Spinal cord (tissue), 10 donors: ENCODE data around the gene PTEN. TPM values are rescaled to one million over a fixed set of nuclear protein-coding genes. Genes with fewer than 3 reads are reported as not detected.
"Not testable (repeated sequence)": the region's sequence is repeated elsewhere in the genome, so short reads cannot be mapped to it uniquely, and the experiment has no call there.

Experiments
- DNase-seq, 6 donors: peaks; one replicate each; pipeline versions ENCODE4 v3.0.0 to v3.0.0-alpha.2; 2013 to 2015; ENCODE audit warnings: low spot score in 6 of 6, low read depth in 4 of 6
- H3K27ac ChIP-seq: one replicate; pipeline ENCODE4 v1.5.1; 2013; ENCODE audit warnings: low read depth, low read length, control low read depth
- H3K27me3 ChIP-seq: one replicate; pipeline ENCODE4 v1.6.1; 2013; ENCODE audit warnings: low read length; ENCODE audit not compliant: control insufficient read depth, insufficient read depth
- H3K36me3 ChIP-seq: one replicate; pipeline ENCODE4 v1.6.1; 2013; ENCODE audit warnings: low read length; ENCODE audit not compliant: control insufficient read depth, insufficient read depth
- H3K4me1 ChIP-seq: one replicate; pipeline ENCODE4 v1.6.1; 2013; ENCODE audit warnings: low read length; ENCODE audit not compliant: control insufficient read depth, insufficient read depth
- H3K4me3 ChIP-seq: one replicate; pipeline ENCODE4 v1.5.1; 2013; ENCODE audit warnings: low read depth, low read length, control low read depth
- H3K9me3 ChIP-seq: one replicate; pipeline ENCODE4 v1.6.1; 2013; ENCODE audit warnings: low read length; ENCODE audit not compliant: control insufficient read depth, insufficient read depth
- WGBS: methylation state at CpG from one replicate; pipeline ENCODE4 v1.1.5; 2013; ENCODE audit warnings: missing lambda C conversion rate; ENCODE audit not compliant: insufficient coverage; 5-methylcytosine and 5-hydroxymethylcytosine counted together
- polyA plus RNA-seq, 2 donors: library from polyadenylated mRNA; unstranded; fragments of 120-200 nt; gene quantifications; one replicate each; pipeline ENCODE4 v1.2.1, GENCODE V29; 2013; ENCODE audit not compliant: insufficient read length in 2 of 2
- total RNA-seq, 2 donors: library from RNA; depleted of rRNA in 1 of 2; stranded (reverse); fragments of 120-200 nt in 1 of 2; fragments of >200 nt in 1 of 2; gene quantifications; one replicate each; pipeline versions ENCODE4 v1.2.3 to v1.2.4, GENCODE V29; 2013 to 2014
- donor health status: healthy.

PTEN gene
- total and polyA plus RNA-seq, 4 donors: 64.4 to 217 (median 127) TPM

DNA sequence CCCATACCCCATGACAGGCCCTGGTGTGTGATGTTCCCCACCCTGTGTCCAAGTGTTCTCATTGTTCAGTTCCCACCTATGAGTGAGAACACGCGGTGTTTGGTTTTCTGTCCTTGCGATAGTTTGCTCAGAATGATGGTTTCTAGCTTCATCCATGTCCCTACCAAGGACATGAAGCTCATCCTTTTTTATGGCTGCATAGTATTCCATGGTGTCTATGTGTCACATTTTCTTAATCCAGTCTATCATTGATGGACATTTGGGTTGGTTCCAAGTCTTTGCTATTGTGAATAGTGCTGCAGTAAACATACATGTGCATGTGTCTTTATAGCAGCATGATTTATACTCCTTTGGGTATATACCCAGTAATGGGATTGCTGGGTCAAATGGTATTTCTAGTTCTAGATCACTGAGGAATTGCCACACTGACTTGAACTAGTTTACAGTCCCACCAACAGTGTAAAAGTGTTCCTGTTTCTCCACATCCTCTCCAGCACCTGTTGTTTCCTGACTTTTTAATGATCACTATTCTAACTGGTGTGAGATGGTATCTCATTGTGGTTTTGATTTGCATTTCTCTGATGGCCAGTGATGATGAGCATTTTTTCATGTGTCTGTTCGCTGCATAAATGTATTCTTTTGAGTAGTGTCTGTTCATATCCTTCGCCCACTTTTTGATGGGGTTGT, 18.1 kb downstream of the PTEN start:
- WGBS: 100% methylated on average over 2 of the region's 5 CpGs
- H3K27ac ChIP-seq, H3K9me3 ChIP-seq, H3K27me3 ChIP-seq, H3K4me1 ChIP-seq, H3K4me3 ChIP-seq, H3K36me3 ChIP-seq, DNase-seq: not testable (repeated sequence)

DNA sequence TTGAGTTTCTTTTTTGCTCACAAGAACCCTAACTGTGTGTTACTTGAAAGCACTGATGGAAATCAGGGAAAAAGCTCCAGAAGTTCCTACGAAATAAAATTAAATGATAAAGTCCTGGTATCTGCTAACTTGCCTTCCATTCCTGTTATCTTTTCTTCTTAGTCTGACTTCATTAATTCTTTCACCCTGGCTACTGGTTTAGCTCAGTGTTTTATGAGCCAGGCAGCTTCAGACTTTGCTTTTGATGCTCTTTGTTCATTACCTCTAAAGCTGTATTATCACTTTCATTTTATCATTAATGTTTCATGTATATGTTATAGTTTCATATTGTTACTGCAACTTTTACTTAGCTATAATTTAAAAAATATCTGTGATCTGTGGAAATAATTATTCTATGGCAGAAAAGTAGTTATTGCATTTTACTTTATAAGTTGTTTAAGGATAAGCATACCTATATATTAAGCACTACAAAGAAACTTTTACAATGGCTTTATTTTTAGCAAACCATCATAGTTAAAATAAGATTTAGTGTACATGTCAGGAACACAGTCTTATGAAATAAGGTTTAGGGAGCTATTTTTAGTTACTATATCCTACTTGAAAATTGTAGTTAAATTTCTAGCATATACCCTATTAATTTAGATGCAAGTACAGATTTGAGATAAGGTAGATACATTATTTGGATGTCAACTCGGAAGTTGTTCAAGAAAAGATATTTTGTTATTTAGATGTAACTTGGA, 19.3 kb downstream of the PTEN start:
- Histone ChIP-seq H3K27me3 (no peaks in the 10 kb centered on the region), H3K27ac (no peak overlapping the region), H3K4me3 (no peak overlapping the region), H3K9me3 (no peaks in the 10 kb centered on the region), H3K36me3 (peaks cover 2% of the 10 kb centered on the region), H3K4me1 (no peaks in the 10 kb centered on the region)
- 100% methylated on average over 1 of the region's 2 CpGs for WGBS
- no peak for DNase-seq

DNA sequence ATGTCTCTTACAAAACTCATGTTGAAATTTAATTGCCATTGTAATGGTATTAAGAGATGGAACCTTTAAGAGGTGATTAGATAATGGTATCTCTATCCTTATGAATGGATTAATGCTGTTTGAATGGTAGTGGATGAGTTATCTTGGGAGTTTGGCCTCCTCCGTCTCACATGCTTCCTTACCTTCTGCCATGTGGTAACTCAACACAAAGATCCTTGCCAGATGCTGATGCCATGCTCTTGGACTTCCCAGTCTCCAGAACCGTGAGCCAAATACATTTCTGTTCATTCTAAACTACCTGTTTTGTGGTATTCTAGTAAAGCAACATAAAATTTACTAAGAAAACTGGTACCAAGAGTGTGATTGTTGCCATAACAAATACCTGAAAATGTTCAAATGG, 23.2 kb downstream of the PTEN start:
- no peaks in the 10 kb centered on the region for H3K27me3 ChIP-seq
- WGBS: no CpG with 5 or more reads among the region's 2 CpGs
- no peak overlapping the region for H3K27ac ChIP-seq
- peaks cover 6% of the 10 kb centered on the region for H3K36me3 ChIP-seq
- DNase-seq: no peak
- no peaks in the 10 kb centered on the region for H3K4me1 ChIP-seq
- H3K9me3 ChIP-seq: no peaks in the 10 kb centered on the region
- no peak overlapping the region for H3K4me3 ChIP-seq

DNA sequence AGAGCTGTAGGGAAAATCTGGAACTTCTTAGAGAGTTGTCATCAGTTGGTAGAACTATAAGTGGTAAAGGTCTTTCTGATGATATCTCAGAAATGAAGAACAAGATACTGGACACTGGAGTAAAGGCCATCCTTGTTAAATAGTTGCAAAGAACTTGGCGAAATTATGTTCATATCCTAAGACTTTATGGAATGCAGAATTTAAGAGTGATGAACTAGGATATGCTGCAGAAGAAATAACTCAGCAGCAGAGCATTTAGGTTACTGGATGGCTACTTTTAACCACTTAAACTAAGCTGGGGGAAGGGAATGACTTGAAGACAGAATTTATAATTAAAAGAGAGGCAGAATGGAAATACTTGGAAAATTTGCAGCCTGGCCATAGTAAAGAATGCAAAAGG, 23.7 kb downstream of the PTEN start:
- H3K4me3 ChIP-seq: no peak overlapping the region
- H3K9me3 ChIP-seq: no peaks in the 10 kb centered on the region
- H3K36me3 ChIP-seq: peaks cover 6% of the 10 kb centered on the region
- H3K27ac ChIP-seq: no peak overlapping the region
- 100% methylated on average over 1 of the region's 1 CpG for WGBS
- DNase-seq: no peak
- H3K4me1 ChIP-seq: no peaks in the 10 kb centered on the region
- no peaks in the 10 kb centered on the region for H3K27me3 ChIP-seq

DNA sequence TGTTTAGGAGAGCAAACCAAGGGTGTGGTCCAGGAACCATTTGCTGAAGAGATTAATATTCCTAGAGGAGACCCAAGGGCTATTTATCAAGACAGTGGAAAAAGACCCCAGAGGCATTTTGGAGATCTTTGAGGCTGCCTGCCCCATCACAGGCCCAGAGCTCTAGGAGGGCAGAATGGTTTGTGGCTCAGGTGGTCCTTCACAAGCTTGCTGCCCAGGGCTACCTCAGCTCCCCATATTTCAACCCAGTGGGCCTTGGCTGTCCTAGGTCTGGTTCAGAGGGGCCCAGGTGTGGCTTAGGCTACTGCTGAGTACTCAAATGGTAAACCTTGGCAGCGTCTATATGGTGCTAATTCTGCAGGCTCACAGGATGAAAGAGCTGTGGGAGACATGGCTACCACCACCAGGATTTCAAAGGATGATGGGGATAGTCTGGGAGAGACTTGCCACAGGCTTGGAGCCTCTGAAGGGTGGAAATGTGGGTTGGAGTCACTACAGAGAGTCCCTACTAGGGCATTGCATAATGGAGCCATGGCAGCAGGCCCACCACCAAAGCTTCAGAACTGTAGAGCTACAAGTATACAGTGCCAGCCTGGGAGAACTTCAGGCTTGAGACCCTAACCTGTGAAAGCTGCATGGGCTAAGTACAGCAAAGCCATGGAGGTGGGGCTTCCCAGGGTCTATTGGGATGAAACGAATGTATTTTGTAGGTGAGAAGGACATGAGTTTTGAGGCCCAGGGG, 24.3 kb downstream of the PTEN start:
- Histone ChIP-seq H3K36me3 (peaks cover 6% of the 10 kb centered on the region), H3K27me3 (no peaks in the 10 kb centered on the region), H3K4me3 (no peak overlapping the region), H3K27ac (no peak overlapping the region), H3K4me1 (no peaks in the 10 kb centered on the region), H3K9me3 (no peaks in the 10 kb centered on the region)
- no peak for DNase-seq
- WGBS: 100% methylated on average over 1 of the region's 2 CpGs

DNA sequence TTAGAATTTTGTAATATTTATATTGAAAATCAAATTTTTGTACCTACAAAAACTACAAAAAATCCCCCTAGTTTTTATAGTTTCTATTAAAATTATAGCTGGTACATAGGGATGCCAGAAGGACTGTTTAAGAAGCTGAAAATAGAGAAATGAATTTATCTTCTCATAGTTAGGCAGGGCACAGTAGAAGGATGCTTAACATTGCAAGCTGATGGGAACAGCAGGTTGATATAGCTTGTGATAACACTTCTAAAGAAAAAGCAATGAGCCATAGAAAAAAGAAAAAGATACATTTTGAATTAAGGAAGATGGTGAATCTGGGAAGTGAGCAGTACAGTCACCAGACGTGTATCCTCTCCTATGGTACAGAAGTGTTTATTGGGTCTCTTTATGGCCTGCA, 32.0 kb downstream of the PTEN start:
- no peak overlapping the region for H3K27ac ChIP-seq
- no CpG with 5 or more reads among the region's 1 CpG for WGBS

DNA sequence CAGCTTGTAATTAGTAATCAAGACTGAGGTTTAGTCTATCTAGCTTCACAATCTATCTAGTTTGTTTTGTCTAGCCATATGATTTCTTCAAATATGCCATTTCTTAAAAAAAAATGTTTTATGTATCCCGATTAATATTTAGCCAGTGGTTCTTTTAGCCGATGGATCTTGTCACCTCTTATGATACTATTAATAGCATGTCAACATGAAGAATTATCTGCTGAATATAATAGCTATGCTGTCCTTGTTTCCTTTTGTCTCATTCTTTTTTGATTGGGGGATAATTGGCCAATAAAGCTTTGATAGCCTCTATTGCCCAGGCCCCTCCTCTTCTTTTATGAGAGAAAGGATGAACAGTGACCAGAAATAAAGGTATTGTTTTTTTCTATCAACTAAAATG, 32.8 kb downstream of the PTEN start:
- no peak for DNase-seq
- no peaks in the 10 kb centered on the region for H3K27me3 ChIP-seq
- H3K4me1 ChIP-seq: no peaks in the 10 kb centered on the region
- H3K36me3 ChIP-seq: no peaks in the 10 kb centered on the region
- no peak overlapping the region for H3K27ac ChIP-seq
- WGBS: no CpG with 5 or more reads among the region's 2 CpGs
- H3K4me3 ChIP-seq: no peak overlapping the region
- H3K9me3 ChIP-seq: peaks cover 3% of the 10 kb centered on the region

More for the DNA sequence above, 32.0 kb downstream of the PTEN start:
- Histone ChIP-seq H3K4me3 (no peak overlapping the region), H3K4me1 (no peaks in the 10 kb centered on the region), H3K27me3 (no peaks in the 10 kb centered on the region), H3K9me3 (peaks cover 3% of the 10 kb centered on the region), H3K36me3 (no peaks in the 10 kb centered on the region)
- no peak for DNase-seq

DNA sequence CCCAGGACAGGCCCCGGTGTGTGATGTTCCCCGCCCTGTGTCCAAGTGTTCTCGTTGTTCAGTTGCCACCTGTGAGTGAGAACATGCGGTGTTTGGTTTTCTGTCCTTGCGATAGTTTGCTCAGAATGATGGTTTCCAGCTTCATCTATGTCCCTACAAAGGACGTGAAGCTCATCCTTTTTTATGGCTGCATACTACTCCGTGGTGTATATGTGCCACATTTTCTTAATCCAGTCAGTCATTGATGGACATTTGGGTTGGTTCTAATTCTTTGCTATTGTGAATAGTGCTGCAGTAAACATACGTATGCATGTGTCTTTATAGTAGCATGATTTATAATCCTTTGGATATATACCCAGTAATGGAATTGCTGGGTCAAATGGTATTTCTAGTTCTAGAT, 34.5 kb downstream of the PTEN start:
- 97% methylated on average over 5 of the region's 8 CpGs for WGBS
- H3K4me1 ChIP-seq, DNase-seq, H3K27ac ChIP-seq, H3K27me3 ChIP-seq, H3K9me3 ChIP-seq, H3K4me3 ChIP-seq, H3K36me3 ChIP-seq: not testable (repeated sequence)

DNA sequence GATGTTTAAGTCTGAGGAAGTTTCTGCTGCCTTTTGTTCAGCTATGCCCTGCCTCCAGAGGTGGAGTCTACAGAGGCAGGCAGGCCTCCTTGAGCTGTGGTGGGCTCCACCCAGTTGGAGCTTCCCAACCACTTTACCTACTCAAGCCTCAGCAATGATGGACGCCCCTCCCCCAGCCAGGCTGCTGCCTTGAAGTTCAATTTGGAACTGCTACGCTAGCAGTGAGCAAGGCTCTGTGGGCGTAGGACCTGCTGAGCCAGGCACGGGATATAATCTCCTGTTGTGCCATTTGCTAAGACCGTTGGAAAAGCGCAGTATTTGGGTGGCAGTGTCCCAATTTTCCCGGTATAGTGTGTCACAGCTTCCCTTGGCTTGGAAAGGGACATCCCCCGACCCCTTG, 40.0 kb downstream of the PTEN start:
- DNase-seq, H3K4me1 ChIP-seq, H3K4me3 ChIP-seq, H3K9me3 ChIP-seq, H3K36me3 ChIP-seq, H3K27me3 ChIP-seq, H3K27ac ChIP-seq: not testable (repeated sequence)
- WGBS: 100% methylated on average over 8 of the region's 8 CpGs
